Endodermal cell (in vitro differentiated cells): Measurements from ENCODE around the gene RTL5. TPM values are rescaled to one million over a fixed set of nuclear protein-coding genes. Genes with fewer than 3 reads are reported as not detected.

Experiments used
- DNase-seq: peaks from one replicate; pipeline ENCODE4 v3.0.0-alpha.2; 2017
- H3K27ac ChIP-seq: 2 replicates; pipeline ENCODE4 v1.5.1; 2013; ENCODE audit warnings: mild to moderate bottlenecking, low read depth, low read length, moderate library complexity
- H3K27me3 ChIP-seq: 2 replicates; pipeline ENCODE4 v1.6.1; 2013; ENCODE audit warnings: mild to moderate bottlenecking, low read length, moderate library complexity; ENCODE audit not compliant: insufficient read depth, control insufficient read depth, poor library complexity, severe bottlenecking
- H3K36me3 ChIP-seq: 2 replicates; pipeline ENCODE4 v1.7.0; 2013; ENCODE audit warnings: mild to moderate bottlenecking, low read length, moderate library complexity; ENCODE audit not compliant: control insufficient read depth, insufficient read depth
- H3K4me1 ChIP-seq: one replicate; pipeline ENCODE4 v1.7.0; 2013; ENCODE audit warnings: low read length; ENCODE audit not compliant: control insufficient read depth, insufficient read depth
- H3K4me3 ChIP-seq: 2 replicates; pipeline ENCODE4 v1.5.1; 2013; ENCODE audit warnings: mild to moderate bottlenecking, low read length, moderate library complexity
- H3K9ac ChIP-seq: 2 replicates; pipeline ENCODE4 v1.6.1; 2013; ENCODE audit warnings: mild to moderate bottlenecking, low read length, moderate library complexity; ENCODE audit not compliant: poor library complexity, severe bottlenecking; ENCODE audit errors: extremely low read depth
- H3K9me3 ChIP-seq: 2 replicates; pipeline ENCODE4 v1.6.1; 2013; ENCODE audit warnings: mild to moderate bottlenecking, low read length, moderate library complexity; ENCODE audit not compliant: control insufficient read depth
- H3K27ac Mint-ChIP-seq: 2 replicates; pipeline ENCODE4 v1.8.0; 2020; ENCODE audit warnings: mixed read lengths
- H3K27me3 Mint-ChIP-seq: 2 replicates; pipeline ENCODE4 v1.8.0; 2021; ENCODE audit warnings: mild to moderate bottlenecking, mixed read lengths; ENCODE audit not compliant: insufficient read depth
- H3K36me3 Mint-ChIP-seq: 2 replicates; pipeline ENCODE4 v1.8.0; 2020; ENCODE audit warnings: low read depth, mixed read lengths
- H3K4me1 Mint-ChIP-seq: 2 replicates; pipeline ENCODE4 v1.8.0; 2020; ENCODE audit warnings: mixed read lengths
- H3K4me3 Mint-ChIP-seq: 2 replicates; pipeline ENCODE4 v1.8.0; 2020; ENCODE audit warnings: mild to moderate bottlenecking, moderate library complexity, mixed read lengths
- H3K9me3 Mint-ChIP-seq: 2 replicates; pipeline ENCODE4 v1.8.0; 2020; ENCODE audit warnings: mild to moderate bottlenecking, mixed read lengths
- WGBS, 2 experiments: methylation state at CpG; one replicate each; pipeline versions ENCODE4 v1.1.5 to v1.1.7; 2013; ENCODE audit warnings: missing lambda C conversion rate in 2 of 2, mixed read lengths in 1 of 2; ENCODE audit not compliant: insufficient coverage in 1 of 2, insufficient read length in 1 of 2; 5-methylcytosine and 5-hydroxymethylcytosine counted together
- total RNA-seq, 2 donors: library from RNA; stranded (reverse); fragmentation: NEBNext Ultra II Directional in 1 of 2; extraction: Animal tissue kit (Norgen Biotek cat#: 25700) in 1 of 2; gene quantifications; 2 replicates in 1 of 2; 3 replicates in 1 of 2; pipeline ENCODE4 v1.2.1, GENCODE V29; 2021
- TF ChIP-seq, protein P1 (sequence below): fragments of 200-600 bp; sonication (generic); conservative IDR thresholded peaks from 2 replicates; pipeline ENCODE4 v1.5.0; 2021; ENCODE audit warnings: antibody characterized with exemption, mild to moderate bottlenecking

RTL5 gene
- total RNA-seq, 2 donors from 2014 or later = 8.4 to 9.9 TPM

- H3K27ac Mint-ChIP-seq = peak overlapping the region; percentile 39
- Histone ChIP-seq H3K27me3 (no peaks in the 10 kb centered on the region), H3K4me3 (no peak overlapping the region), H3K9me3 (no peaks in the 10 kb centered on the region), H3K9ac (no peak overlapping the region), H3K27ac (no peak overlapping the region), H3K4me1 (no peaks in the 10 kb centered on the region), H3K36me3 (no peaks in the 10 kb centered on the region)
- no peak overlapping the region for H3K4me3 Mint-ChIP-seq
- 92% methylated on average over 9 of the region's 9 CpGs; no CpG with 5 or more reads in 1 of the 2 experiments for WGBS, 2 experiments
- TF ChIP-seq, protein P1, sequence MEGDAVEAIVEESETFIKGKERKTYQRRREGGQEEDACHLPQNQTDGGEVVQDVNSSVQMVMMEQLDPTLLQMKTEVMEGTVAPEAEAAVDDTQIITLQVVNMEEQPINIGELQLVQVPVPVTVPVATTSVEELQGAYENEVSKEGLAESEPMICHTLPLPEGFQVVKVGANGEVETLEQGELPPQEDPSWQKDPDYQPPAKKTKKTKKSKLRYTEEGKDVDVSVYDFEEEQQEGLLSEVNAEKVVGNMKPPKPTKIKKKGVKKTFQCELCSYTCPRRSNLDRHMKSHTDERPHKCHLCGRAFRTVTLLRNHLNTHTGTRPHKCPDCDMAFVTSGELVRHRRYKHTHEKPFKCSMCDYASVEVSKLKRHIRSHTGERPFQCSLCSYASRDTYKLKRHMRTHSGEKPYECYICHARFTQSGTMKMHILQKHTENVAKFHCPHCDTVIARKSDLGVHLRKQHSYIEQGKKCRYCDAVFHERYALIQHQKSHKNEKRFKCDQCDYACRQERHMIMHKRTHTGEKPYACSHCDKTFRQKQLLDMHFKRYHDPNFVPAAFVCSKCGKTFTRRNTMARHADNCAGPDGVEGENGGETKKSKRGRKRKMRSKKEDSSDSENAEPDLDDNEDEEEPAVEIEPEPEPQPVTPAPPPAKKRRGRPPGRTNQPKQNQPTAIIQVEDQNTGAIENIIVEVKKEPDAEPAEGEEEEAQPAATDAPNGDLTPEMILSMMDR = no peak
- no peaks in the 10 kb centered on the region for H3K36me3 Mint-ChIP-seq
- no peak for DNase-seq
- peaks cover 65% of the 10 kb centered on the region for H3K9me3 Mint-ChIP-seq
- no peaks in the 10 kb centered on the region for H3K27me3 Mint-ChIP-seq
- peaks cover 25% of the 10 kb centered on the region for H3K4me1 Mint-ChIP-seq
Measured at GRCh38 chrX:72100824-72101351, 30.8 kb downstream of the RTL5 start.

GRCh38 chrX:72100051-72100755 is 31.5 kb downstream of the RTL5 start:
- Mint-ChIP-seq H3K4me3 (no peak overlapping the region), H3K4me1 (peaks cover 25% of the 10 kb centered on the region), H3K36me3 (no peaks in the 10 kb centered on the region), H3K27me3 (no peaks in the 10 kb centered on the region), H3K9me3 (peaks cover 62% of the 10 kb centered on the region), H3K27ac (no peak overlapping the region)
- H3K4me3 ChIP-seq = no peak overlapping the region
- H3K9me3 ChIP-seq = no peaks in the 10 kb centered on the region
- DNase-seq = no peak
- TF ChIP-seq, protein P1 = no peak
- no peak overlapping the region for H3K9ac ChIP-seq
- no peaks in the 10 kb centered on the region for H3K27me3 ChIP-seq
- no peaks in the 10 kb centered on the region for H3K4me1 ChIP-seq
- H3K27ac ChIP-seq = no peak overlapping the region
- no peaks in the 10 kb centered on the region for H3K36me3 ChIP-seq
- WGBS, 2 experiments = 89 to 93% methylated on average over 7 to 13 of the region's 13 CpGs

DNA sequence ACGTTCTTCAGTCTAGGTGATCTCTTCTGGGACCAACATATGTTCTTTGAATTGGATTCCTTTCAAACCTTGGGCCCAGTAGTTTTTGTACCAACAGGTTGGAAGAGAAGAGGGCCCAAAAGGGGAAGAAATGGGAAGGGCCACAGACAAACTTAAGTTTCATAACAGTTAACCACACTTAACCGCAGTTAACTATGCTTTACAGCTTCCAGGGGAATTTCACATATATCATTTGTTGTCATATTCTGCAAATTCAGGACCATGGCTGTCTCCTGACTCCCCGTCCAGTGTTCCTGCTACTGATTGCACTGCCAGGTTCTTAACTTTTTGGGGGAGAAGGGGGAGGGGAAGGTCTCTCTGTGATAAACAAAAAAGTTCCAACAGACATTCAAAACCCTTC is 34.6 kb downstream of the RTL5 start:
- DNase-seq = no peak
- Mint-ChIP-seq H3K36me3 (no peaks in the 10 kb centered on the region), H3K4me1 (peaks cover 26% of the 10 kb centered on the region), H3K27ac (no peak overlapping the region), H3K27me3 (no peaks in the 10 kb centered on the region), H3K4me3 (no peak overlapping the region), H3K9me3 (peaks cover 42% of the 10 kb centered on the region)
- TF ChIP-seq, protein P1 = no peak
- no peaks in the 10 kb centered on the region for H3K27me3 ChIP-seq
- no peaks in the 10 kb centered on the region for H3K9me3 ChIP-seq
- H3K4me1 ChIP-seq = no peaks in the 10 kb centered on the region
- WGBS, 2 experiments = 97% methylated on average over 2 of the region's 3 CpGs; no CpG with 5 or more reads in 1 of the 2 experiments
- no peak overlapping the region for H3K9ac ChIP-seq
- no peaks in the 10 kb centered on the region for H3K36me3 ChIP-seq
- no peak overlapping the region for H3K27ac ChIP-seq
- no peak overlapping the region for H3K4me3 ChIP-seq
